Neural cell (in vitro differentiated cells): ENCODE data around the gene ATP2B2. TPM values are rescaled to one million over a fixed set of nuclear protein-coding genes. Genes with fewer than 3 reads are reported as not detected.

Source experiments
- H2AFZ ChIP-seq: fragments of 200-600, 300-800 bp; sonication (generic), shearing (Covaris generic); 2 replicates; pipeline ENCODE4 v1.6.0; 2014; ENCODE audit warnings: low read depth, mild to moderate bottlenecking, antibody characterized with exemption, low read length, moderate library complexity
- H3F3A ChIP-seq: fragments of 200-600 bp; shearing (Covaris generic); 2 replicates; pipeline ENCODE4 v1.6.1; 2016; ENCODE audit warnings: mild to moderate bottlenecking, moderate library complexity, mixed read lengths, antibody characterized with exemption, low read length; ENCODE audit not compliant: insufficient read depth, poor library complexity, severe bottlenecking
- H3K27ac ChIP-seq: fragments of 200-600, 300-800 bp; sonication (generic), shearing (Covaris generic); 2 replicates; pipeline ENCODE4 v1.5.1; 2014; ENCODE audit warnings: mild to moderate bottlenecking, low read length, moderate library complexity
- H3K27me3 ChIP-seq: fragments of 300-800, 200-600 bp; sonication (generic), shearing (Covaris generic); 2 replicates; pipeline ENCODE4 v1.6.0; 2014; ENCODE audit warnings: mild to moderate bottlenecking, low read depth, low read length, moderate library complexity; ENCODE audit not compliant: insufficient read depth
- H3K36me3 ChIP-seq: fragments of 300-800, 200-600 bp; sonication (generic), shearing (Covaris generic); 2 replicates; pipeline ENCODE4 v1.5.1; 2014; ENCODE audit warnings: mild to moderate bottlenecking, antibody characterized with exemption, low read length, moderate library complexity; ENCODE audit not compliant: insufficient read depth
- H3K4me2 ChIP-seq: fragments of 300-800, 200-600 bp; sonication (generic), shearing (Covaris generic); 2 replicates; pipeline ENCODE4 v1.6.0; 2014; ENCODE audit warnings: mild to moderate bottlenecking, low read length
- H3K4me3 ChIP-seq: fragments of 300-800, 200-600 bp; sonication (generic), shearing (Covaris generic); 2 replicates; pipeline ENCODE4 v1.5.1; 2014; ENCODE audit warnings: mild to moderate bottlenecking, low read length, moderate library complexity
- H3K79me2 ChIP-seq: fragments of 200-600 bp; shearing (Covaris generic); replicated peaks from 2 replicates; pipeline ENCODE4 v1.6.0; 2014; ENCODE audit warnings: mild to moderate bottlenecking, low read length, moderate library complexity; ENCODE audit not compliant: insufficient read depth
- H3K9ac ChIP-seq: fragments of 300-800, 200-600 bp; sonication (generic), shearing (Covaris generic); 2 replicates; pipeline ENCODE4 v1.6.1; 2016; ENCODE audit warnings: mild to moderate bottlenecking, low read length, mixed read lengths
- H3K9me2 ChIP-seq: fragments of 200-600 bp; shearing (Covaris generic); 2 replicates; pipeline ENCODE4 v1.6.1; 2016; ENCODE audit warnings: mild to moderate bottlenecking, low read length, mixed read lengths; ENCODE audit not compliant: insufficient read depth
- H3K9me3 ChIP-seq: fragments of 200-600, 300-800 bp; sonication (generic), shearing (Covaris generic); 2 replicates; pipeline ENCODE4 v1.6.1; 2016; ENCODE audit warnings: mild to moderate bottlenecking, mixed run types, low read length, moderate library complexity, mixed read lengths
- H4K20me1 ChIP-seq: fragments of 200-600 bp; shearing (Covaris generic); 2 replicates; pipeline ENCODE4 v1.6.1; 2016; ENCODE audit warnings: mild to moderate bottlenecking, mixed run types; ENCODE audit not compliant: insufficient read depth
- EP300 ChIP-seq: fragments of 450-650 bp; conservative IDR thresholded peaks from 2 replicates; pipeline ENCODE4 v1.6.1; 2014; ENCODE audit warnings: antibody characterized with exemption, mild to moderate bottlenecking, moderate library complexity; ENCODE audit not compliant: poor library complexity, severe bottlenecking
- EZH2 ChIP-seq: fragments of 200-600, 300-800 bp; shearing (Covaris generic), sonication (generic); IDR thresholded peaks from 2 replicates; pipeline ENCODE4 v1.6.1; 2014; ENCODE audit warnings: antibody characterized with exemption, low read length, borderline replicate concordance, mild to moderate bottlenecking; ENCODE audit not compliant: insufficient read depth, poor library complexity, severe bottlenecking
- MXI1 ChIP-seq: fragments of 450-650 bp; conservative IDR thresholded peaks from 2 replicates; pipeline ENCODE4 v1.6.1; 2014; ENCODE audit warnings: antibody characterized with exemption, mild to moderate bottlenecking; ENCODE audit not compliant: poor library complexity, severe bottlenecking
- POLR2AphosphoS5 ChIP-seq: IDR thresholded peaks from 2 replicates; pipeline ENCODE4 v1.6.1; 2012
- RAD21 ChIP-seq: fragments of 450-650 bp; conservative IDR thresholded peaks from 2 replicates; pipeline ENCODE4 v1.6.1; 2014; ENCODE audit warnings: antibody characterized with exemption, mild to moderate bottlenecking, moderate library complexity
- SMC3 ChIP-seq: fragments of 450-650 bp; conservative IDR thresholded peaks from 2 replicates; pipeline ENCODE4 v1.6.1; 2014; ENCODE audit warnings: antibody characterized with exemption, mild to moderate bottlenecking, moderate library complexity; ENCODE audit not compliant: poor library complexity
- TAF1 ChIP-seq: IDR thresholded peaks from 2 replicates; pipeline ENCODE4 v1.6.1; 2012; ENCODE audit warnings: low read depth
- polyA plus RNA-seq: library from polyadenylated mRNA; depleted of rRNA; stranded (reverse); fragments of >200 nt; gene quantifications from 2 replicates; pipeline ENCODE4 v1.2.3, GENCODE V29; 2014
- TF ChIP-seq, protein P1 (sequence below): fragments of 450-650 bp; IDR thresholded peaks from 2 replicates; pipeline ENCODE4 v1.5.1; 2014; ENCODE audit warnings: antibody characterized with exemption, mild to moderate bottlenecking, moderate library complexity; ENCODE audit not compliant: poor library complexity, severe bottlenecking
- TF ChIP-seq, protein P2 (sequence below): IDR thresholded peaks from 2 replicates; pipeline ENCODE4 v1.6.1; 2012; ENCODE audit warnings: borderline replicate concordance

ATP2B2 gene
- polyA plus RNA-seq, 1 donor from 2014 or later: 8.3 TPM

GRCh38 chr3:10391391-10391790, 114.0 kb downstream of the ATP2B2 start:
- TF ChIP-seq TAF1: no peak
- TF ChIP-seq, protein P1, sequence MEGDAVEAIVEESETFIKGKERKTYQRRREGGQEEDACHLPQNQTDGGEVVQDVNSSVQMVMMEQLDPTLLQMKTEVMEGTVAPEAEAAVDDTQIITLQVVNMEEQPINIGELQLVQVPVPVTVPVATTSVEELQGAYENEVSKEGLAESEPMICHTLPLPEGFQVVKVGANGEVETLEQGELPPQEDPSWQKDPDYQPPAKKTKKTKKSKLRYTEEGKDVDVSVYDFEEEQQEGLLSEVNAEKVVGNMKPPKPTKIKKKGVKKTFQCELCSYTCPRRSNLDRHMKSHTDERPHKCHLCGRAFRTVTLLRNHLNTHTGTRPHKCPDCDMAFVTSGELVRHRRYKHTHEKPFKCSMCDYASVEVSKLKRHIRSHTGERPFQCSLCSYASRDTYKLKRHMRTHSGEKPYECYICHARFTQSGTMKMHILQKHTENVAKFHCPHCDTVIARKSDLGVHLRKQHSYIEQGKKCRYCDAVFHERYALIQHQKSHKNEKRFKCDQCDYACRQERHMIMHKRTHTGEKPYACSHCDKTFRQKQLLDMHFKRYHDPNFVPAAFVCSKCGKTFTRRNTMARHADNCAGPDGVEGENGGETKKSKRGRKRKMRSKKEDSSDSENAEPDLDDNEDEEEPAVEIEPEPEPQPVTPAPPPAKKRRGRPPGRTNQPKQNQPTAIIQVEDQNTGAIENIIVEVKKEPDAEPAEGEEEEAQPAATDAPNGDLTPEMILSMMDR: no peak
- no peak for TF ChIP-seq SMC3
- no peak for TF ChIP-seq MXI1
- TF ChIP-seq EZH2: no peak
- no peak for TF ChIP-seq RAD21
- no peak for TF ChIP-seq POLR2AphosphoS5
- H3F3A ChIP-seq: no peaks in the 10 kb centered on the region
- H2AFZ ChIP-seq: no peak overlapping the region
- no peaks in the 10 kb centered on the region for H3K36me3 ChIP-seq
- H4K20me1 ChIP-seq: no peaks in the 10 kb centered on the region
- no peak overlapping the region for H3K4me2 ChIP-seq
- no peak overlapping the region for H3K27ac ChIP-seq
- H3K27me3 ChIP-seq: no peaks in the 10 kb centered on the region
- no peaks in the 10 kb centered on the region for H3K9me2 ChIP-seq
- H3K4me3 ChIP-seq: no peak overlapping the region
- no peaks in the 10 kb centered on the region for H3K79me2 ChIP-seq
- H3K9ac ChIP-seq: no peak overlapping the region
- H3K9me3 ChIP-seq: peaks cover 20% of the 10 kb centered on the region

DNA sequence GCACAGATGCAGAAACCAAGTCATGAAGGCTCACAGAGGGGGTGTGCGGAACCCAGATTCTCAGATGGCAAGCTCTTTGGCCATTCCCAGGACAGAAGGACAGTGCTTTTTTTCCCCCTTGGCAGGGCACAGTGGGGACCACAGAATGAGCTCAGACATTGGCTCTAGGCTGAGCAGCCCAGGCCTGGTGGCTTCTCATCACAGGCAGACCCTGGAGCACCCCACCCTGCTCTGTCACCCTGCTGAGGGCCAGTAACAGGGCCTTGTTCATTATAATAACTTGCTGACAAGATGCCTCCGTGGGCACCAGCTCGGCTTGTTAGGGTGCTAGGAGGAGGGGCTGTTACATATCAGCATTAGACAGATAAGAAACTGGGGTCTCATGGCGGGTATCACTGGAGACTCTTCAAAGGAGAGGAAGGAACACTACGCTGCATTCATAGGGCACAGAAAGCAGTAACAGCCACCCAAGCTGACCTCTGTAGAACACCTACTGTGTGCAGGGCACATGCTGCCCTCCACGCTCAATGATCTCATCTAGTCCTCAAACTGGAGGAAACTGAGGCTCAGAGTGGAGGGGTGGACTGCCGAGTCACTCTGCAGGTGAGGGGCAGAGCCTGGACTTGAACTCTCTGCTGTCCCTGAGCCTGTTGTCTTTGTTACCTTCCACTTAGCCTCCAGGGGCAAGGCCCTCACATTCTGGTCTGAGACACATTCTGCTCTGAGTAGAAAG, 114.6 kb downstream of the ATP2B2 start:
- Histone ChIP-seq H3F3A (no peaks in the 10 kb centered on the region), H3K27ac (no peak overlapping the region), H3K36me3 (no peaks in the 10 kb centered on the region)

More for the DNA sequence above, 114.6 kb downstream of the ATP2B2 start:
- no peaks in the 10 kb centered on the region for H4K20me1 ChIP-seq
- H3K4me2 ChIP-seq: no peak overlapping the region
- no peak overlapping the region for H2AFZ ChIP-seq
- no peaks in the 10 kb centered on the region for H3K79me2 ChIP-seq
- peaks cover 20% of the 10 kb centered on the region for H3K9me3 ChIP-seq
- H3K27me3 ChIP-seq: no peaks in the 10 kb centered on the region
- H3K4me3 ChIP-seq: no peak overlapping the region
- no peaks in the 10 kb centered on the region for H3K9me2 ChIP-seq
- no peak overlapping the region for H3K9ac ChIP-seq
- TF ChIP-seq EP300 (no peak), TAF1 (no peak), SMC3 (no peak), POLR2AphosphoS5 (no peak), RAD21 (no peak), MXI1 (no peak), EZH2 (no peak)
- TF ChIP-seq, protein P2, sequence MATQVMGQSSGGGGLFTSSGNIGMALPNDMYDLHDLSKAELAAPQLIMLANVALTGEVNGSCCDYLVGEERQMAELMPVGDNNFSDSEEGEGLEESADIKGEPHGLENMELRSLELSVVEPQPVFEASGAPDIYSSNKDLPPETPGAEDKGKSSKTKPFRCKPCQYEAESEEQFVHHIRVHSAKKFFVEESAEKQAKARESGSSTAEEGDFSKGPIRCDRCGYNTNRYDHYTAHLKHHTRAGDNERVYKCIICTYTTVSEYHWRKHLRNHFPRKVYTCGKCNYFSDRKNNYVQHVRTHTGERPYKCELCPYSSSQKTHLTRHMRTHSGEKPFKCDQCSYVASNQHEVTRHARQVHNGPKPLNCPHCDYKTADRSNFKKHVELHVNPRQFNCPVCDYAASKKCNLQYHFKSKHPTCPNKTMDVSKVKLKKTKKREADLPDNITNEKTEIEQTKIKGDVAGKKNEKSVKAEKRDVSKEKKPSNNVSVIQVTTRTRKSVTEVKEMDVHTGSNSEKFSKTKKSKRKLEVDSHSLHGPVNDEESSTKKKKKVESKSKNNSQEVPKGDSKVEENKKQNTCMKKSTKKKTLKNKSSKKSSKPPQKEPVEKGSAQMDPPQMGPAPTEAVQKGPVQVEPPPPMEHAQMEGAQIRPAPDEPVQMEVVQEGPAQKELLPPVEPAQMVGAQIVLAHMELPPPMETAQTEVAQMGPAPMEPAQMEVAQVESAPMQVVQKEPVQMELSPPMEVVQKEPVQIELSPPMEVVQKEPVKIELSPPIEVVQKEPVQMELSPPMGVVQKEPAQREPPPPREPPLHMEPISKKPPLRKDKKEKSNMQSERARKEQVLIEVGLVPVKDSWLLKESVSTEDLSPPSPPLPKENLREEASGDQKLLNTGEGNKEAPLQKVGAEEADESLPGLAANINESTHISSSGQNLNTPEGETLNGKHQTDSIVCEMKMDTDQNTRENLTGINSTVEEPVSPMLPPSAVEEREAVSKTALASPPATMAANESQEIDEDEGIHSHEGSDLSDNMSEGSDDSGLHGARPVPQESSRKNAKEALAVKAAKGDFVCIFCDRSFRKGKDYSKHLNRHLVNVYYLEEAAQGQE: no peak
- TF ChIP-seq, protein P1: no peak
